ENCODE measurements around the gene TOM1.

DNA sequence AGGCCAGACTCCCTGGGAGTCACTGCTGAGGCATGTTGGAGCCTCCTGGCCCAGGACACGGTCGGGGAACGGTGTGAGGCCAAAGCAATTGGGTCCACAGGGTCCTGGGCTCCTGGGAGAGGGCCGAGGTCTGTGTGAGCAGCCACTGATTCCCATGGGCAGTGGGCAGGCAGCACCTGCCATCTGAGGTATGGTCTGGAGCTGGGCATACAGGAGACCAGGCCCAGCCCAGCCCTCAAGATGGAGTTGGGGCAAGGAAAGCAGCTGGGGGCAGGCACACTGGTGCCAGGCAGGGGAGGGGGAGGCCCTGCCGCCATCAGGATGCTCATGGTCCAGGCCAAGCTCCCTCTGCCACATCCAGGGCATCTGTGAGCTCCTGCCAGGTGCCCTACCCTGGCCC, 49.0 kb downstream of the TOM1 start:
- TF ChIP-seq, protein P1, sequence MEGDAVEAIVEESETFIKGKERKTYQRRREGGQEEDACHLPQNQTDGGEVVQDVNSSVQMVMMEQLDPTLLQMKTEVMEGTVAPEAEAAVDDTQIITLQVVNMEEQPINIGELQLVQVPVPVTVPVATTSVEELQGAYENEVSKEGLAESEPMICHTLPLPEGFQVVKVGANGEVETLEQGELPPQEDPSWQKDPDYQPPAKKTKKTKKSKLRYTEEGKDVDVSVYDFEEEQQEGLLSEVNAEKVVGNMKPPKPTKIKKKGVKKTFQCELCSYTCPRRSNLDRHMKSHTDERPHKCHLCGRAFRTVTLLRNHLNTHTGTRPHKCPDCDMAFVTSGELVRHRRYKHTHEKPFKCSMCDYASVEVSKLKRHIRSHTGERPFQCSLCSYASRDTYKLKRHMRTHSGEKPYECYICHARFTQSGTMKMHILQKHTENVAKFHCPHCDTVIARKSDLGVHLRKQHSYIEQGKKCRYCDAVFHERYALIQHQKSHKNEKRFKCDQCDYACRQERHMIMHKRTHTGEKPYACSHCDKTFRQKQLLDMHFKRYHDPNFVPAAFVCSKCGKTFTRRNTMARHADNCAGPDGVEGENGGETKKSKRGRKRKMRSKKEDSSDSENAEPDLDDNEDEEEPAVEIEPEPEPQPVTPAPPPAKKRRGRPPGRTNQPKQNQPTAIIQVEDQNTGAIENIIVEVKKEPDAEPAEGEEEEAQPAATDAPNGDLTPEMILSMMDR (conservative IDR thresholded peaks at IDR 0.05; ENCODE audit: low read length) = no peak
- TF ChIP-seq EZH2phosphoT487 (IDR thresholded peaks at IDR 0.05; ENCODE audit: borderline replicate concordance, low read depth, low read length) = no peak

Measured in OCI-LY7 (cell line).